IPS-NIHi11 (cell line): ENCODE results near the gene DUSP22.
A peak's percentile ranks its signal among the peaks of the same experiment; 100 is the strongest.

Source experiments
- DNase-seq: peaks from one replicate; pipeline ENCODE4 v3.0.0; 2012; ENCODE audit warnings: mixed read lengths, low spot score

DUSP22 gene

GRCh38 chr6:296151-297122, 4.2 kb downstream of the DUSP22 start:
- DNase-seq: no peak

DNA sequence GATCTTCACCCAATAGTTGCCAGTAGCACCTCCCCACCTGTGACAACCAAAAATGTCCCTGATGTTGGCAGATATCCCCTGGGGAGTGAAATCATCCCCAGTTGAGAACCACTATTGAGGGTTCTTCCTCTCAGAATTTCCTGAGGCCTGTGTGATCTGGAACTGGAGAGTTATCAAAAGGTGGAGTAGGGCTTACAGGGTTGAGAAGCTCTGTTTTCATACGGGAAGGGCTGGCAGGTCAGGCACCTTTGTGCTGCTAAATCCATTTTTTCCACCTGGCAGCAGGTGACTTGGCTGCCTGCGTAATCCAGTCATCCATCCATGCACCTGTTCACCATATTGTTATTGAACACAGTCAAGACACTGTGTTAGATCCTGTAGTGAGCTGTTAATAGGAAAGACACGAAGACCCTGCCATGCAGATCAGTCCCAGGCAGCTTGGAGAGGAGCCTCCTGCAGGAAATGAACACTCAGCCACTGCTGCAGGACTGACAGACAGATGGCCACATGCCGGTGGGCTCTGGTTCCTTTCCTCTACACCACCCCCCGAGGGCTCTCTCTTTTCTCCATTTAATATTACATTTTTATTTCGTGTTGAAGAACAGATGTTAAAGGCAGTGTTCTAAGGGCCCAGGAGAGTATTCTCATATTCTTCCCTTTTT, 5.4 kb downstream of the DUSP22 start:
- no peak for DNase-seq

DNA sequence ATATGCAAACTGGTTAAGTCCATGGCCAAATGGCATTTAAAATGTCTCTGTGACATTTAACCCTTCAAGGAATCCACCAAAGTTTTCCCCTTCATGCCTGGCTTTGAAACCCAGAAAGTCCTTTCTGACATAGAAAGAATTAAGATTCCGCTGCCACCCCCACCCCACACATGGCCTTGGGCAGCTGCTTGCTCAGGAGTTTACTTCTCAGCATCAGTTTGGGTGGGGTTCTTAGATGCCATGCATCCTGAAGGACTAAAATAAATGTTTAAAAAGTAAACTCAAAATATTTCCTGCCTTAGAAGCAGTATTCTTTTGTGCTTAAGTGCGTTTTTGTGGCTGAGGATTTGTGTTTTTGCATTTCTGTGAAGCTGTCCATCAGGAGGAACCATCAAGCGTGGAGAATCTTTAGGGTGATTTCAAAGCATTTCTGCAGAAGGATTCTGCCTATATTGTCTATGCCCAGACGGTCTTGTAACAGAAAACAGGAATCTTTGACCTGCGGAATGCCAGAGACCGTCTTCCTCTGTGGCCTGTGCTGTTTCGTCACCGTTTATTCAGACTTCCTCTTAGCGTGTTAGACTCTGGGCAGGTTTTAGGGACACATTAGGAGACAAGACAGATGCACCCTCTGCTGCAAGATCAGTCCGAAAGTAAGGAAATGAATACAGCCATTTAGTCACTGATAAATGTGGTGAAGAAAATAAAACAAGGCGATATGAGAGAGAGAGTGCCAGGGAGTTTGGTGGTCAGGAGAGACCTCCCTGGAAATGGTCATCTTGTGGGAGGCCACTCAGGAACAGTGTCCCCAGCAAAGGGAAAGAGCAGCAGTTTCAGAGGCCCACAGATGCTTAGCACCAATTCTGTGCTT, 6.2 kb downstream of the DUSP22 start:
- no peak for DNase-seq

DNA sequence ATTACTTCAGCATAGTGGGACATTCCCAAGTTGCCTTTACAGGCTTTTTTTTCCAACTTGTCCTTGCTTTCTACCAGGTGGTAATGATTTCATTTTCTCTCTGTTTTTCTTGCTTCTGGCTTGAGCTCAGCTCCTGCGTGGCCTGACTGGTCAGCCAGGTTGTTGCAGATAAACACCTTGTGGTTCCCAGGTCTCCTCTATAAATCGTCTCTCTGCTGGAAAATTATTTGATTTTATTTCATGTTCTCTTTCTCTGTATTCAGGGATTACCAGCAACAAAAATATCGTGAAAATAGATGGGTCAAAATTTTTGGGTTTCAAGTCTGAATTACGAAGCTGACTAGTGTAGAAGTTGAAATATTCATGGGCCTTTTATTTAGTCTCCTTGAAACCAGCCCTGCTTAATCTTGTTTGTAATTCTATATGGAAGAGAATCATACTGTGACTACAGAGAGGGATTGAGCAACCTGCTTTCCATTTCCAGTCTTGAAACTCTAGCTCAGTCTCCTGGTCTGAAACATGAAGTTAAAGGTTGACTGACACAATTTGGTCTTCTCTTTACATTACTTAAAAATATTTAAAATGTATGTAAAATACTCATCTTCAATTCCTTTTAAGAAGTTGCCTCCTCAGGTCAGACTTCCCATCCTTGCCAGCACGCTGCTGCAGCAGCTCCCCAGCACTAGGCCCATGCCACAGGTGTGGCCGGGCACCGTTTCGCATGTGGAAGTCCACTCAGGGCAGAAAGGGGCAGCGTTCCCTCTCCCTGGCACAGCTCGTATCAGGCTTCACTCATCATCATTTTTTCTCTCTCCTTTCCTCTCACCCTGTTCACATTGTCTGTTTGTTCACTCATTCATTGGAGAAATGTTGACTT, 7.1 kb downstream of the DUSP22 start:
- no peak for DNase-seq

GRCh38 chr6:300026-300425, 7.7 kb downstream of the DUSP22 start:
- DNase-seq: no peak

DNA sequence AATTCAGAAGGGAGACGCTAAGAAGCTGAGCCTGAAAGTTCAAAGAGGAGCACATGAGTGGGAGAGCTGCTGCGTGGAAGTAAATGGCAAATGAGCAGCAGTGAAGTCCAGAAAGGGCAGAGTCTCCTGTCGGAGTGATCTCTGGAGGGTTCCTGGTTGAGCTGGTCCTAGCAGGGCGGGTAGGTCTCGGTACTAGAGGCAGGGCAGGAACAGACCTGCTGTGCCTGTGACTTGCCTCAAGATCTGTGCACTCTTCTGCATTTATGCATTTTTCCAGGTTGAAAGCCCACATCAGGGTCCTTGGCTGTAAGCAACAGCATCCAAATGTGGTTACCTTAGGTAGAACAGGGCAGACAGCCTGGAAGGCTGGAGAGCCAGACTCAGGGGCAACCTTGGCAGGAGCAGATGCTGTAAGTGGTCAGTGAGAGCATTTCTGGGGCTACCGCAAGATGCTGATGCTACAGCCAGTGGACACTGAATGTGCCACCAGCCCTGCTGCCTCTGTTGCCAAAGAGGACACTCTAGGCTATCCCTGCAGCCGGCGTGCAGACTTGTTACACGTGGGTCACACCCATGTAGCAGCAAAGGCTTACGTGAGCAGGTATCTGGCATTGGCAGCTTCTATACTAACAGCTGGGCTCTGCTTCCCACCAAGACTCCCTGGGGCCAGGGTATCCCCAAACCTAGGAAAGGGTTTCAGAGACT, 8.4 kb downstream of the DUSP22 start:
- no peak for DNase-seq

DNA sequence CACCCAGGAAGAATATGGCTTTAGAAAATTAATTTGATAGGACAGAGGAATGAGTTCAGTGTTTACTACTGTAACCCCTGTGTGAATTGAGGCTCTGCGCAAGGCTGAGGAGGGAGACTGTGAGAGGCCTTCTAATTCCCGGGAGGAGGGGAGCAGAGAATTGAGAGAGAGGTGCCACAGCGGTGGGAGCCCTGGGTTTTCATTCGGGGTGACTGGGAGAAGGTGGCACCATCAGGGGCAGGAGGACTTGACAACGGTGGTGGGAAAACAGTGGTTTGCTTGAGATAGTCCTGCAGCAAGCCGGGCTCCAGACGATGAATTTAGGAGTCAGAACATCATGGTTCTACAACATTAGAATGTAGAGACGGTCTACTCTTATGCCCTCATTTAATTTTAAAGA, 9.2 kb downstream of the DUSP22 start:
- DNase-seq: no peak

DNA sequence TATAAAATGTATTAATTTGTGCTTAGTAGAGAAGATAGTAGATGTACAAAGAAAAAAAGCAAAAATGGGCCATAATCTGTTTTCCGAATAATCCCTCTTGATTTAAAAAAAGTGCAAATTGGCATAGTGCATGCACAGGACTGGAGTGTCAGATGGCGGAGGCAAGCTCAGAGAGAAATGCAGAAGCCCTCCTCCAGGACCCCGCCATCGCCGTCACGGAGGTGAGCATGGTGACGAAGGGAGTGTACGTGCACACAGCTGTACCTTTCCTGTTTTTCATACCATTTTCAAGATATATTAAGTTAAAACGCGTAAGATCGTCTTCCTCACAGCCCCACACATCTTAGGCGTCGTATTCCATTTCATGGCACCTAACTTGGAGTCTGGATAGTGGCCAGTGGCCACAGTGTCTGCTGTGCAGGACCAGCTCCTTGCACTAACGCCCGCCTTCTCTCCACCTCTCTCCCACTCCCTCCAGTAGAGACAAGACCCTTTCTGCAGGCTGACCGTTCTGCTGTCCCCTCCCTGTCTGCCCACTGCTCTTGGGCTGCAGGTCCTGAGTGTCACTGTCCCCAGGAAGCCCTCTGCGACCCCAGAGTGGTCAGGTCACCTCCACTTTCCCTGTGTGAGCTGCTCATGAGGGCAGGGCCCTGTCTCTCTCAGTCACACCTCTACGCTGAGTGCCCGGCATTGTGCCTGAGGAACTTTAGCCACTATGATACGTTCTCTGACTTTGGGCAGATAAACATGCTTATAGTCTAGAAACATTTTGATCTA, 9.8 kb downstream of the DUSP22 start:
- DNase-seq: no peak

DNA sequence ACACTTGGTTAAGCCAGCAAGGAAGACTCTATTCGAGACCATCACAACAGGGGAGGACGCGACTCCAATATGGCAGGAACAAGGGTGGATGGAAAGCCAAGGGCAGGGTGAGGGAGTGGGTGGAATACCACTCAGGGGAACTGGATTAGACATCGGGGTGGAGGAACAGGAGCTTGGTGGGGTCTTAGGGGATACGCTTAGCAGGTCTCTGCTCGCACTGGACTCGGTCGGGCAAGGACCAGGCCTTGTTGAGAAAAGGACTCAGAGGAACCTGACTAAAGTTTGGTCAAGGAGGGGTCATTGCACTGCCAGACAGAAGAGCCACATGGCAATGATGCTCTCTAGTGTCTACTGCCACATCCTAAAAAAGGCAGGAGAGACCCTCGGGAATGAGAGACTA, 10.5 kb downstream of the DUSP22 start:
- no peak for DNase-seq

GRCh38 chr6:303263-303662, 11.0 kb downstream of the DUSP22 start:
- no peak for DNase-seq

GRCh38 chr6:303948-304558, 11.8 kb downstream of the DUSP22 start:
- peak; percentile 68 for DNase-seq

DNA sequence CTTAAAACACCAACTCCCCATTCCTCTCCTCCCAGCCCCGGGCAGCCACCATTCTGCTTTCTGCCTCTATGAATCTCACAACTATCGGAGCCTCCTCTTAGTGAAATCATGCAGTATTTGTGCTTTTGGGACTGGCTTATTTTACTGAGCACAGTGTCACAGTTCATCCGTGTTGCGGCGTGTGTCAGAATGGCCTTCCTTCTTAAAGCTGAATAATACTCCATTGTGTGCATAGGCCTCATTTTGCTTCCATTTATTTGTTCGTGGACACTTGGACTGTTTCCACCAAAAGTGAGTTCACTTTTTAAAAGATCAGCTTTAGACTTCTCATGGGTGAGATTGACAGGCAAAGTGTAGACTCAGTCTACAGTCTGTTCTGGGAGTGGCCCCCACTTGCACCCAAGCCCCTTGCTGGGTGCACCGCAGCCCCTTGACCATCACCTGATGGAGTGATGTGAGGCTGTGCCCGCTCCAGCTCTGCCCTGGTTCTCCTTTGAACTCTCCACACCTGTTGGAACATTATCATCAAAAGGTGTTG, 12.6 kb downstream of the DUSP22 start:
- no peak for DNase-seq

- DNase-seq: no peak
Measured at GRCh38 chr6:305371-306206, 13.3 kb downstream of the DUSP22 start.

DNA sequence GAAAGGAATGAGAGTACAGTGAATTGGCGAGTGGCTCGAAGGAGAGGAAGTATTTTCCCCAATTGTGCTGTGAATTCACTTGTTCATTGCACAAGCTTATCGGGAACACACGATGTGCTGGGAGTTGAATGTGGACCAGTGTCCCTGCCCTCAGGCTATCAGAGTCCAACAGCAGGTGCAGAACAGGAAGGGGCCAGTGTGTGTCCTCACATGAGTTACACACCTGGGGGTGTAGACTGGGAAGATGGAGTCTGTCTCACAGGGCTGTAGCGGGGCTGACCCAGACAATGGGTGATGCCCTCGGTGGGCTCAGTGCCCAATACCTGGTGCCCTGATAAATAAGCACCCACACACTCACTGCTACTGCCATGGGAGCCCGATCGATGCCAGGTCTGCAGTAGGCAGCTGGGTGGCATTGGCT, 14.4 kb downstream of the DUSP22 start:
- no peak for DNase-seq

GRCh38 chr6:307065-307814, 15.0 kb downstream of the DUSP22 start:
- no peak for DNase-seq

DNA sequence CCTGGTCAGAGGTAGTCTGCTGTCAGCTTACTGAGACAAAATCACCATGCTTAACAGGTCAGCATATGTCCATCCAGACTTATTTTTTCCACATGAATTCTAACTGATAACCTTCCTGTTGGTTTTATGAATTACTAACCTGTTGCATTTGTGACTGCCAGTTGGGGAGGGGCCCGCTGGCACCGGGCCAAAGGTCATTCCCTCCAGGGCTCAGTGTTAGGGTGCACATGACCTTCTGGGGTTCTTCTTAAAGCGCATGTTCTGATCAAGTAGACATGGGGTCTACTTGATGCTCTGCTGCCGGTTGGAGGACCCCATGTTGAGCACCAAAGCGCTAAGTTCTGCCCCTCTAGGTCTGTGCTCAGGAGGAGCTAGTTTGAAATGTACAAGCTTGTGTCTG, 15.6 kb downstream of the DUSP22 start:
- DNase-seq: no peak

DNA sequence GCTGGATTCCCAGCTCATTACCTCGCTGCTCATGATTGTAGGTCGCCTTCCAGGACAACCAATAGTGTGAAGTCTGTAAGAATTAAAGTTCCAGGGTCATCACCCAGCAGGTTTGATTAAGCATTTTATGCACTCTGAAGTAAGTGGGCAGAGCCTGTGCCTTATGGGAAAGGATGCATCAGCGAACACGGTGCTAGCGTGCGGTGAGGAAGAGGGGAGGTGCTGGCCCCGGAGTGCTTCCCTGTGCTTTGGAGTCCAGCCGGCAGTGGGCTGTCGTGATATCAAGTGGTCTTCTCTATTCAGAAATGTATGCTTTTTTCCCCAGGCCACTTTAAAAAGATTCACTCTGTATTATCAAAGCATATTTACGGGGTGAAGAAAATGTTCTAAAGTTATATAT, 16.0 kb downstream of the DUSP22 start:
- DNase-seq: no peak

DNA sequence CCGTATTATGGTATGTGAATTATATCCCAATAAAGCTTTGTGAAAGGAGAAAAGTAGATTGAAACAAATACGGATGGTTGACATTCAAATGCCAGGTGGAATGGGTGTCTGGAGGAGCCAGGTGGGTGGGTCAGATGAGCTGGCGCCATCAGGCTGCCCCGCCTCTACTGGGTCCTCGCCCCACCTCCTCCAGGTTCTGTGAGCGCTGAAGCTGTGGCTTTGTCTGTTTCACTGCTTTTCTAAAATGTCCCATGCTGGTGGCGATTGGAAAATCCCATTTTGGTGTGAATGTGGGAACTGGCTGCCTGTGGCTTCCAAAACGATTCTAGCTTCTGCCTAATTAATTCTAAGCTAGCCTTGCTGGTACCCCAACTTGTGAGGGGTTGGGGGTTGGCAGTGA, 16.5 kb downstream of the DUSP22 start:
- DNase-seq: no peak
